HUES6 (cell line): Measurements from ENCODE around the gene SCN2B.

Experiments
- H3K27ac ChIP-seq: 2 replicates; pipeline ENCODE4 v1.7.0; 2013; ENCODE audit warnings: low read depth, mild to moderate bottlenecking, low read length, inconsistent platforms
- H3K27me3 ChIP-seq: 2 replicates; pipeline ENCODE4 v1.6.1; 2013; ENCODE audit warnings: low read length; ENCODE audit not compliant: control insufficient read depth, insufficient read depth
- H3K36me3 ChIP-seq: 2 replicates; pipeline ENCODE4 v1.6.1; 2013; ENCODE audit warnings: low read length; ENCODE audit not compliant: control insufficient read depth, insufficient read depth
- H3K4me1 ChIP-seq: 2 replicates; pipeline ENCODE4 v1.6.1; 2013; ENCODE audit warnings: low read length; ENCODE audit not compliant: control insufficient read depth, insufficient read depth
- H3K4me3 ChIP-seq: 2 replicates; pipeline ENCODE4 v1.5.1; 2013; ENCODE audit warnings: low read depth, low read length
- H3K9ac ChIP-seq: one replicate; pipeline ENCODE4 v1.6.1; 2013; ENCODE audit warnings: mild to moderate bottlenecking, low read length
- H3K9me3 ChIP-seq: 2 replicates; pipeline ENCODE4 v1.6.1; 2013; ENCODE audit warnings: low read depth, low read length; ENCODE audit not compliant: control insufficient read depth, insufficient read depth

SCN2B gene

DNA sequence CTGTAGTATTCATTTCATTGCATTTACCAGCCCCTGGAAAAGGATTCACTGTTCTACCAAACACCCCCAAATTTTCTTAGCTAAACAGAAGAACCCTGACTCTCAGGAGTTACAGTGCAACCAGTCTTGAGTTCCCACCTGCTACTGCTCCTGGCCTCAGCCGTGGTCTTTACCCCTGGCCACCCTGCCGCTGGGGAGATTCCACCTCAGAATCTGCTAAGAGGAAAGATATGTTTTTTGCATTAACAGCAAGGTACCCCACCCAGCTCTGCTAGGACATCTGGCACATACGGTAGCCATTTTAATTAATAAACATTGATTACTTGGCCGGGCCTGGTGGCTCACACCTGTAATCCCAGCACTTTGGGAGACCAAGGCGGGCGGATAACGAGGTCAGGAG is 39.3 kb upstream of the SCN2B start:
- Histone ChIP-seq H3K36me3 (no peaks in the 10 kb centered on the region), H3K27me3 (no peaks in the 10 kb centered on the region), H3K4me1 (peaks cover 39% of the 10 kb centered on the region), H3K9me3 (peaks cover 3% of the 10 kb centered on the region; the same call in 1 of the 2 replicates), H3K27ac (no peak overlapping the region), H3K4me3 (no peak overlapping the region), H3K9ac (no peak overlapping the region)

DNA sequence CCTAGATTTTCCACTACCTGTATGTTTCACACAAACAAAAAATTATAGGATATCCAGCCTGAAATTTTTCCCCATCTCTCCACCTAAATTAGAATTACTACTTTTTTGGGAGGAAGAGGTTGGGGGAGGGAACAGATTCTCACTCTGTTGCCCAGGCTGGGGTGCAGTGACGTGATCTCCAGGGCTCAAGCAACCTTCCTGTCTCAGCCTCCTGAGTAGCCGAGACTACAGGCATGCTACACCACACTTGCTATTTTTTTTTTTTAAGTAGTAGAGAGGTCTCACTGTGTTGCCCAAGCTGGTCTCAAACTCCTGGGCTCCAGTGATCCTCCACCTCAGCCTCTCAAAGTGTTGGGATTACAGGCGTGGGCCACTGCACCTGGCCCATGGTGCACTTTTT is 38.8 kb upstream of the SCN2B start:
- Histone ChIP-seq H3K36me3 (no peaks in the 10 kb centered on the region), H3K9ac (no peak overlapping the region), H3K27me3 (no peaks in the 10 kb centered on the region), H3K27ac (no peak overlapping the region), H3K4me3 (no peak overlapping the region), H3K9me3 (peaks cover 3% of the 10 kb centered on the region; the same call in 1 of the 2 replicates), H3K4me1 (peaks cover 44% of the 10 kb centered on the region)

DNA sequence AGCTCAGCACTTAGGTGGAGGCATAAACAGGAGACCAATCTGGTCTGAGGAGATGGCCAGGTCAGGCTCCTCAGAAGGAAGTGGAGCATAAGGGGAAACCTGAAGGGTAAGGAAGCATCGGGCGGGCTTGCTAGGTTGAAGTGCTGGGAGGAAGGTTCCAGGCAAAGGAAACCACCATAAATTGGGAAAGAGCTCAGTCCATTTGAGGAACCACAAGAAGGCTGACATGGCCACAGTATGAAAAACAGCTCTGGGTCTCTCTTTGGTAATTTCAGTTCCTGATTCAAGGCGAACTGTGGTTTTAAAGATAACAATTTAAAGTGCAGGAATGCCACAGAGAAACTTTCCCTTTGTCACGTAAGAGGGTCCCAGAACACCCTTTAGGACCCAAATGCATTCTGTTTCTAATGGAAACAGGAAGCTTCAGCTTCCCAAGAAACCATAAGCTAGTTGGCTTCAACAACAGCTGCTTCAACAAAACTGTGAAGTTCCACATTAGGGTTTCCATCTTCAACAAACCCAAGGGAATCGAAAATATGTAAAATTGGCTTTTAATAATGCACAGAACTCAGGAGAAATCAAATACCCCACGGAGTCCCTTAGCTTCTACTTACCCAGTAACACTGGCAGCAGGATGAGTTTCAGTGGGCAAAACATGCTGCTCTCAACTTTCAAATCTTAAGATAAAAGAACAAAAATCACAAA is 37.9 kb upstream of the SCN2B start:
- Histone ChIP-seq H3K4me1 (peaks cover 44% of the 10 kb centered on the region), H3K4me3 (no peak overlapping the region), H3K9ac (no peak overlapping the region), H3K9me3 (no peaks in the 10 kb centered on the region), H3K27ac (no peak overlapping the region), H3K27me3 (no peaks in the 10 kb centered on the region), H3K36me3 (no peaks in the 10 kb centered on the region)

DNA sequence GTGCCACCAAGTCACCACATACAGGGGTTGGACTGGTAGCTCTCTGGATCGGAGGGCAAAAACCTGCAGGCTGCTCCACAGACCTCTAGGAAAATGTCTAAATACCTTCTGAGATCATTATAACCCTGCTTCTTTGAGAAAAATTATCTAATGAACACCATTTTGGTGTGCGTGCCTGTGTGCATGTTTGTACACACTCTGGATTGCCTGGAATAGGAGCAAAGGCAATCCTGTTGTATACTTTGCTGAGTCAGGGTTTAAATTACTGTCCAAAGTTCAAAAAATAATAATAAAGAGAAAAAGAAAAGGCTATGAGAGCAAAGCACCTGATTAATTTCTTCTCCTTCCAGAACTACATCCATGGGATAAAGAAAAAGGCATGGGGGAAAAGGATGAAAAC is 37.3 kb upstream of the SCN2B start:
- Histone ChIP-seq H3K27ac (no peak overlapping the region), H3K9me3 (no peaks in the 10 kb centered on the region), H3K4me3 (no peak overlapping the region), H3K4me1 (peaks cover 44% of the 10 kb centered on the region), H3K27me3 (no peaks in the 10 kb centered on the region), H3K9ac (no peak overlapping the region), H3K36me3 (no peaks in the 10 kb centered on the region)

DNA sequence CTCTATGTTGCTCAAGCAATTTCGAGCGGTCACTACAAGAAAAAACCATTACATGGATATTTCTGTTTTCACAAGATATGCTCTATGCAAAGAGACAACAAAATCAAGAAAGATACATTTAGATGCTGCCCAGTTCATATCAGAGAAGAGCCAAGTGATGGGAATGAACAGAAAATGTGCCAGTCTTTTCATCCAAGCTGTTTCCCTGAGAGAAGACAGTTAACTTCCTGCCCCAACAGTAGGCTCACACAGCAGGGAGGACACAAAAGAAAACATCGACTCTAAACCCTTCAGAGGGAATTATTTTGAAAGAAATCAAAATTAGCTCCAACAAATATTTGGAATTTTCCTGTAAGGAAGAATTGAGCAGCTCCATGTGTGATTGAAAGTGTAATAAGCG is 36.8 kb upstream of the SCN2B start:
- H3K4me3 ChIP-seq = no peak overlapping the region
- no peak overlapping the region for H3K9ac ChIP-seq
- H3K27ac ChIP-seq = no peak overlapping the region
- H3K36me3 ChIP-seq = no peaks in the 10 kb centered on the region
- no peaks in the 10 kb centered on the region for H3K27me3 ChIP-seq
- peaks cover 44% of the 10 kb centered on the region for H3K4me1 ChIP-seq
- no peaks in the 10 kb centered on the region for H3K9me3 ChIP-seq

DNA sequence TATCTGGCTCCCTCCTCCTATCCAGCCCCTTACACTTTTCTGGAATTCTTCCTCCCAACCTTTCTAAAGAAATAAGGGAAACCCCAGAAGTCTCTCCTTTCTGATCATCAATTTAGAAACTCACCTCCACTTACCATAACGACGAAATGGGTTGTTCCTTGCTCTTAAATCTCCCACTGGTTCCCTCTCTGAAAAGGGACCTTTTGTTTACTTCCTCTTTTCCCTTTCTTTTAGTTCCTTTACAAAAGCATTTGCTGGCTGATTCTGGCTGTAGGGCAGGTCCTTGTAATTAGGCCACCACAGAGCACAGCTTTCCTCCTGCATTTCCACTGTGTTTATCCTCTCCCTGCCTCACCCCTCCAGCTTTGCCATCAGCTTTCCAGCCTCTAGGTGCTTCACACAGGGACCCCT is 36.3 kb upstream of the SCN2B start:
- H3K4me3 ChIP-seq = no peak overlapping the region
- no peaks in the 10 kb centered on the region for H3K9me3 ChIP-seq
- H3K27me3 ChIP-seq = no peaks in the 10 kb centered on the region
- no peaks in the 10 kb centered on the region for H3K36me3 ChIP-seq
- H3K4me1 ChIP-seq = peaks cover 44% of the 10 kb centered on the region
- no peak overlapping the region for H3K9ac ChIP-seq
- H3K27ac ChIP-seq = no peak overlapping the region

DNA sequence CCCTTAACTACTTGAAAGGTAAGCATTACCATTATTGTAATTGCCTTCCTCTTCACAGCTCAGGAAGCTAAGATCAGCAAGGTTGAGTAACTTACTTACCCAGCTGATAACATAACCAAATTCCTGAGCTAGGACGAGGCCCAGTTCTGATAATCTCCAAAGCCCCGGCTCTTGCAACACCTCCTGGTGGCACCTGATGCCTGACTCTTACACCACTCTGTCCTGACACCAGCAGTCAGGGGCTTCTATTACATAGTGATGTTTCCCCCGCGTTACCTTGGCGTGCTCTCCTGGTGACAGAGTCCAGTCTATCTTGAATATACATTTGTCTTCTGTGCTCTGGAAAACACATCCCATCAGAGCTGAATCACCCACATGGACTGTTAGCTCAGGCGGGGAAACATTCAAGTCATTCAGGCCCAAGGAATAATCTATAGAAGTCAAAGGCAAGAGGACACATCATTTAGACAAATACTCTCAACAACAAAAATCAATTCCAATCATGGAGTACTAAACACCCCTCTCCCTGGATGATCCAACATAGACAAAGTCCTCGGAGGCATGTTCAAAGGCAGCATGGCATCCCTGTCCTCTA is 35.8 kb upstream of the SCN2B start:
- peaks cover 44% of the 10 kb centered on the region for H3K4me1 ChIP-seq
- no peak overlapping the region for H3K9ac ChIP-seq
- no peaks in the 10 kb centered on the region for H3K9me3 ChIP-seq
- H3K27me3 ChIP-seq = no peaks in the 10 kb centered on the region
- H3K36me3 ChIP-seq = no peaks in the 10 kb centered on the region
- H3K27ac ChIP-seq = no peak overlapping the region
- H3K4me3 ChIP-seq = no peak overlapping the region

DNA sequence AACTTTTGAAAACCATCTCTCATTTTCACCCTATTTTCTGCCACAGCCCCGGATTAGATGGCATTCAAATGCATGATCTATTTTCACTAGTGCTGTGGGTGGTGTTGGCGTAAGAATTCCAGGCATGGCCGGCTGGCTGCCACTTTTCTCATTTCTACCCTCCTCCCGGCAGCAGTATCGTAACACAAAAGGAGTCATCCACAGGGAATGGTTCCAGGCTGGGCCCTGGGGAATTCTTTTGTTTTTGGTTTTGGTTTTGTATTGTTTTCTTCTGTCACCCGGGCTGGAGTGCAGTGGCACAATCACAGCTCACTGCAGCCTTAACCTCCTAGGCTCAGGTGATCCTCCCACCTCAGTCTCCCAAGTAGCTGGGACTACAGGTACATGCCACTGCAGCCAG is 34.6 kb upstream of the SCN2B start:
- peak overlapping the region; percentile 1; the same call in 1 of the 2 replicates for H3K27ac ChIP-seq
- H3K36me3 ChIP-seq = no peaks in the 10 kb centered on the region
- H3K9me3 ChIP-seq = no peaks in the 10 kb centered on the region
- H3K4me3 ChIP-seq = no peak overlapping the region
- peaks cover 44% of the 10 kb centered on the region for H3K4me1 ChIP-seq
- H3K27me3 ChIP-seq = no peaks in the 10 kb centered on the region
- no peak overlapping the region for H3K9ac ChIP-seq

DNA sequence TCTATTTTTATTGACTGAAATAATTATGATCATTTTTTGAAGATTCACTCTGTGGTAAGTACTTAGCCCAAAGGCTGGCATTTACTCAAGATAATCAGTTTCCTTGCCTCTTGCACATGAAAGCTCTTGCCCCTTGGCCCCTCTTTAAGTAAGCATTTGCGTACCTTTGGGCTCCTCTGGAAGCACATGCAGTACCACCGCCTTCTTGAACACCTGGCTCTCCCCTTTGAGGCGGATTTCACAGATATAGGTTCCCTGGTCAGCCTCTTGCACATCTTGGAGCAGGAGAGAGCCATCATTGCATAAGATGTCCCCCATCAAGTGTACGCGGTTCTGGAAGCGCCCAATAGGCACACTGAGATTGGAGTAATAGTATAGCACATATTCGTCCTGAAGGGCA is 33.9 kb upstream of the SCN2B start:
- 0 out of 2 replicates have a peak overlapping the region, but pooled peaks have one; percentile 1 for H3K27ac ChIP-seq
- H3K9me3 ChIP-seq = no peaks in the 10 kb centered on the region
- no peak overlapping the region for H3K4me3 ChIP-seq
- H3K36me3 ChIP-seq = no peaks in the 10 kb centered on the region
- H3K27me3 ChIP-seq = no peaks in the 10 kb centered on the region
- H3K9ac ChIP-seq = no peak overlapping the region
- peaks cover 44% of the 10 kb centered on the region for H3K4me1 ChIP-seq

DNA sequence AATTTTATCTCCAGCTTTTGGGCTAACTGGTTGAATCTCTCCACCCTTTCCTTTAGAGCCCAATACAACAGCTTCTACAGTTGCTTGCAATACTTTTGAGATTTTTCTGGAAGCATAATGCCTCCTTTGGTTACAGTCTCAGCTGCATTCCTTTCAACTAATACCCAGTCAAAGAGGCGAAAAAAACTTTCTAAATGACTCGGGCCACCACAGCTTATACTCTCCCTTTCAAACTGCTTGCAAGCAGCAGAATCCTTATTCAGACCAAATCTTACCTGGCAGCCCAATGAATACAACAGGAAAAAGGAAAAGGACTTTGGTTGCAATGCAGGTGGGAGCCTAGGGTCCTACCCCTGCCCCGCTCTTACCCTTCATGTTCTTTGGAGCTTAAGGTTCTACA is 32.6 kb upstream of the SCN2B start:
- Histone ChIP-seq H3K9me3 (no peaks in the 10 kb centered on the region), H3K4me1 (peaks cover 38% of the 10 kb centered on the region), H3K36me3 (no peaks in the 10 kb centered on the region), H3K27me3 (no peaks in the 10 kb centered on the region), H3K4me3 (no peak overlapping the region), H3K9ac (no peak overlapping the region), H3K27ac (no peak overlapping the region)

DNA sequence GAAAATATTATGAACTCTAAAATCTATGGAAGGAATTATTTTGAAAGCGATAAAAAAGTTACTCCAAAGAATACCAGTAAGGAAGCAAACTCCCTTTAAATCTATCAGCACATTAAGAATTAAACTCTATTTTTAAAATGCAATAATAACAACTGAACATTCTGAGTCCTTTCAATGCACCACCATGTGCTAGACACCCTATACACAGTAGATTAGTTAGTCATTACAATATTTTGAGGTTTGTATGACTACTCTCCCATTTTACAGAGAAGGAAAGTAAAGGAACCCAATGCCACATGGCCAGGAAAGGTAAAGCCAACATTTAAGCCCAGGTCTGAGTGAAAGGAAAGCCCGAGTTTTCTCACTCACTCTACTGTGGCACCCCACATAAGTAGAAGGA is 30.6 kb upstream of the SCN2B start:
- H3K4me3 ChIP-seq = no peak overlapping the region
- no peak overlapping the region for H3K9ac ChIP-seq
- H3K36me3 ChIP-seq = no peaks in the 10 kb centered on the region
- no peaks in the 10 kb centered on the region for H3K9me3 ChIP-seq
- H3K4me1 ChIP-seq = peaks cover 19% of the 10 kb centered on the region
- H3K27ac ChIP-seq = no peak overlapping the region
- H3K27me3 ChIP-seq = 0 out of 2 replicates have a peak, but pooled peaks cover 4% of the 10 kb centered on the region
